ENCODE measurements around the gene MYRF.
A peak's percentile ranks its signal among the peaks of the same experiment; 100 is the strongest.

MYRF gene

DNA sequence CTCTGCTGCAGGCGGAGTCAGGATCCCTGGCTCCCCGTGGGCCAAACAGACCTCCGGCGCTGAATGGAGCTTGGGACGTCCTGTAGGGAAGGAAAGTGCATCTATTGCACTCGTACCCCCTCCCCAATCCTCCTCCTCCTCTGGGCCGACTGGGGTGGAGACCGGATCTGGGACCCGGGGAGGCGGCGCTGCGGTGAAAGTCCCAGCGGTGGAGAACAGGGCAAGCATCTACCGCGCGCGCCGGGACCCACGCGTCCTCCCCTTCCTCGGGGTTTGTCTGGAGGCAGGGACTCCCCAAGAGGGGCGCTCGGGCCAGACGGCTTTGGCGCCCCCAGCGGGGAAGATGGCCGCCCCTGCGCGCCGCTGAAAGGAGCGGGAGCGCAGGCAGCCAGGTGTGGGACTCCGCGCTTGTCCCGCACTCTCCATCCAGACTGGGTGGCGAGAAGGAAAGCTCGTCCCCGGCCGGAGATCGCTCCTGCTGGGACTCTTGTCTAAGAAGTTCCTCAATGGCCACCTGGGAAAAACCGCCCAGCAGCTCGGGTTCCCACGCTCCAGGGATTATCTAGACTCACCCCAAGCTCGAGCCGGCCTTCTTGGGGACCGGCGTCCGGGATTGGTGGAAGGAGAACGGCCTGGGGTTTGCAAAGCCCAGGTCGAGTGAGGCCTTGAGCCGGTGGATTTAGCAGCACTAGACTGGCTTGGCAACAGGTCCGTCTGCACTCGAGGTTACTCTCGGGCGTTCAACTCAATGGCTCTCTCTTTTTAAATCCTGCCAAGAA, 76.4 kb downstream of the MYRF start:
- peak overlapping the region; percentile 99 for H3K27ac ChIP-seq
- TF ChIP-seq CTCF (conservative IDR thresholded peaks at IDR 0.05) (peak; percentile 64; the same call in 1 of the 2 replicates), ZFX (IDR thresholded peaks at IDR 0.05) (peak; percentile 18)

DNA sequence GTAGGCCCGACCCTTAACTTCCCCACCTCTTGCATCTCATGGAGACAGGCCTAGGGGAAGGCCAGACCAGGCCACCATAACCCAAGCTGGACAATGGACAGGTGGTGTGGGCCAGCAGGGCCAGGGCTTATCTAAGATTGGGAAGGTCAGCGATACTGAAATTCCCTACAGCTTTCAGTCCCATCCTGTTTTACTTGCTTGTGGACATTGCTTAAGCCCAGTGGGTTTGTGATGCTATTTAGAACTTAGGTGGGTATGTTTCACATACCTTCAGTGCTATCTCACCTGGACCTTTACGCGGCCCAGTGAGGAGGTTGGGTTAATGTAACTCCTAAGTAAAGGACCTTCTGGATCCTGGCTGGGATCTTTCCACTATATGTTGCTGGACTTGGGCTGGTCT, 77.4 kb downstream of the MYRF start:
- H3K27ac ChIP-seq: peak overlapping the region; percentile 99
- no peak for TF ChIP-seq CTCF (conservative IDR thresholded peaks at IDR 0.05)

DNA sequence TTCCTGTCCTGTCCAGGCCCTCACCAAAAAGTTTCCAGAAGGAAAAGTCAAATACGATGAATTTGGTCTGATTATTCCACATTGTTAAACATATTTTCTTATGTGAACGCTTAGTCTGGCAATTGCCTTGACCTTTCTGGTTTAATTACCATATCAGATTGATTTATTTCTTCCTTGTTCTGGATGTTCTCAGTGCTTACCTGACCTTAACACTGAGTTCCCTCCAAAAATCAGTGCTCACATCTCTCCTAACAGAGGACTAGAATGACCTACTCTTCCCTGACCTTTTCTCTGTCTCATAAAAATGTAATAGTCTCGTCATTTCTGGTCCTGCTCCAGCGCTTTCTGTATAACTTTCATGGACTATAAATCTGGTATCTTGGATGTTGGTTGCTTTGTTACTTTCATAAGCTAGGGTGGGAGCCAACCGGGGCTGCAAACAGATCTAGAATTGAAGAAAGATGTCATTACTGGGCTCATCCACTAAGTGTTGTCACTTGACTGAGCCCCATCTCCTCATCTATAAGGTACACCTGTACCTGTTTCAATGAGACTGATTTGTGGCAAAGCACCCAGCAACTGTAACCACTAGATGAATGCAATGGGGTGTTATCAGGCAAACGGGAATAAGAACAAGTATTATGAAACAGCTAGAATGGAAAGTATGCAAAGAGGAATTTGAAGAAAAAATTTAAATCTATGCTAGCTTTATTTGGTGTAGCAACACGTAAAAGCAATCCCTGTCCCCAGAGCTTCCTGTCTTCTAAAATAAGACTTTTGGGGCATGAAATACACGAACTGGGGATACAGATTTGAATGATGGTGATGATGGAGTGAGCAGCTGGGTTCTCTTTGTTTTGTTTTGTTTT, 78.0 kb downstream of the MYRF start:
- no peak for TF ChIP-seq CTCF (conservative IDR thresholded peaks at IDR 0.05)
- no peak for TF ChIP-seq ZFX (IDR thresholded peaks at IDR 0.05)
- peak overlapping the region; percentile 99 for H3K27ac ChIP-seq

- peak overlapping the region; percentile 41 for H3K27ac ChIP-seq
- TF ChIP-seq CTCF (conservative IDR thresholded peaks at IDR 0.05) (no peak), ZFX (IDR thresholded peaks at IDR 0.05) (no peak)
Observed at GRCh38 chr11:61832207-61832606, 79.8 kb downstream of the MYRF start.

- TF ChIP-seq ZFX (IDR thresholded peaks at IDR 0.05) (no peak), CTCF (conservative IDR thresholded peaks at IDR 0.05) (no peak)
- H3K27ac ChIP-seq: peak overlapping the region; percentile 41
Observed at GRCh38 chr11:61832754-61833153, 80.3 kb downstream of the MYRF start.

GRCh38 chr11:61833471-61833870, 81.0 kb downstream of the MYRF start:
- peak overlapping the region; percentile 41 for H3K27ac ChIP-seq
- TF ChIP-seq ZFX (IDR thresholded peaks at IDR 0.05) (no peak), CTCF (conservative IDR thresholded peaks at IDR 0.05) (no peak)

GRCh38 chr11:61833926-61834277, 81.5 kb downstream of the MYRF start:
- peak overlapping the region; percentile 41 for H3K27ac ChIP-seq
- TF ChIP-seq CTCF (conservative IDR thresholded peaks at IDR 0.05): no peak

Measured in C4-2B (cell line).